HEK293 (cell line): ENCODE results near the gene TCF15.

Source experiments
- CTCF ChIA-PET: fragments of 350-600 bp; formaldehyde crosslinking; extraction: SDS; loops from one replicate; lab custom pipeline; 2021; ENCODE audit warnings: antibody characterized with exemption; lab: Yijun Ruan, JAX
- POLR2A ChIA-PET: fragments of 300-600 bp; formaldehyde crosslinking; extraction: SDS; loops from one replicate; lab custom pipeline; 2020; ENCODE audit warnings: antibody characterized with exemption, inconsistent platforms; lab: Yijun Ruan, JAX
- H3K27ac ChIP-seq: fragments of 200-500 bp; sonication (Bioruptor generic); 2 replicates; pipeline ENCODE4 v1.5.1; 2014; ENCODE audit warnings: low read depth, low read length, control low read depth, inconsistent platforms; ENCODE audit errors: extremely low read depth
- H3K36me3 ChIP-seq, 2 experiments: fragments of 200-500 bp in 1 of 2; sonication (Bioruptor generic) in 1 of 2; 1 replicate in 1 of 2; 2 replicates in 1 of 2; pipeline ENCODE4 v1.5.1; 2014 to 2017; ENCODE audit warnings: inconsistent platforms in 2 of 2, low read length in 2 of 2; ENCODE audit not compliant: control insufficient read depth in 2 of 2, insufficient read depth in 1 of 2
- H3K4me1 ChIP-seq: fragments of 200-500 bp; sonication (Bioruptor generic); 2 replicates; pipeline ENCODE4 v1.5.1; 2014; ENCODE audit warnings: mild to moderate bottlenecking, low read length, inconsistent platforms; ENCODE audit not compliant: control insufficient read depth, insufficient read depth
- H3K4me3 ChIP-seq: 2 replicates; pipeline ENCODE4 v1.5.1; 2011; ENCODE audit warnings: low read depth, mild to moderate bottlenecking, control low read depth, low read length, moderate library complexity
- H3K9me3 ChIP-seq: fragments of 200-500 bp; sonication (Bioruptor generic); 2 replicates; pipeline ENCODE4 v1.5.1; 2014; ENCODE audit warnings: low read depth, low read length, inconsistent platforms; ENCODE audit not compliant: control insufficient read depth, insufficient read depth
- GLI4 ChIP-seq: fragments of 450-650 bp; formaldehyde crosslinking; IDR thresholded peaks from 2 replicates; pipeline ENCODE4 v1.5.1; 2016; ENCODE audit warnings: missing biosample characterization, missing genetic modification characterization
- KLF1 ChIP-seq: fragments of 450-650 bp; formaldehyde crosslinking; IDR thresholded peaks from 2 replicates; pipeline ENCODE4 v1.5.1; 2016; ENCODE audit warnings: missing biosample characterization, missing genetic modification characterization
- KLF16 ChIP-seq: fragments of 450-650 bp; formaldehyde crosslinking; IDR thresholded peaks from 2 replicates; pipeline ENCODE4 v1.5.1; 2017; ENCODE audit warnings: missing biosample characterization, missing genetic modification characterization
- SCRT2 ChIP-seq: fragments of 450-650 bp; formaldehyde crosslinking; IDR thresholded peaks from 2 replicates; pipeline ENCODE4 v1.5.1; 2016; ENCODE audit warnings: missing biosample characterization, missing genetic modification characterization
- YY1 ChIP-seq: fragments of 450-650 bp; formaldehyde crosslinking; IDR thresholded peaks from 2 replicates; pipeline ENCODE4 v1.5.1; 2018; ENCODE audit warnings: missing biosample characterization, missing genetic modification characterization
- ZBTB17 ChIP-seq: fragments of 450-650 bp; formaldehyde crosslinking; IDR thresholded peaks from 2 replicates; pipeline ENCODE4 v1.5.1; 2016; ENCODE audit warnings: missing biosample characterization, missing genetic modification characterization
- ZBTB21 ChIP-seq: fragments of 450-650 bp; formaldehyde crosslinking; IDR thresholded peaks from 2 replicates; pipeline ENCODE4 v1.5.1; 2017; ENCODE audit warnings: missing biosample characterization, missing genetic modification characterization
- ZBTB48 ChIP-seq: fragments of 450-650 bp; formaldehyde crosslinking; IDR thresholded peaks from 2 replicates; pipeline ENCODE4 v1.5.1; 2016; ENCODE audit warnings: missing biosample characterization, missing genetic modification characterization
- ZFP69B ChIP-seq: fragments of 450-650 bp; formaldehyde crosslinking; IDR thresholded peaks from 2 replicates; pipeline ENCODE4 v1.5.1; 2016; ENCODE audit warnings: missing biosample characterization, missing genetic modification characterization
- ZNF133 ChIP-seq: fragments of 450-650 bp; formaldehyde crosslinking; IDR thresholded peaks from 2 replicates; pipeline ENCODE4 v1.5.1; 2016; ENCODE audit warnings: missing biosample characterization, missing genetic modification characterization
- ZNF175 ChIP-seq: fragments of 450-650 bp; formaldehyde crosslinking; IDR thresholded peaks from 2 replicates; pipeline ENCODE4 v1.5.1; 2016; ENCODE audit warnings: missing biosample characterization, missing genetic modification characterization
- ZNF202 ChIP-seq: fragments of 450-650 bp; formaldehyde crosslinking; IDR thresholded peaks from 2 replicates; pipeline ENCODE4 v1.5.1; 2016; ENCODE audit warnings: missing biosample characterization, missing genetic modification characterization, borderline replicate concordance
- ZNF223 ChIP-seq: fragments of 450-650 bp; formaldehyde crosslinking; IDR thresholded peaks from 2 replicates; pipeline ENCODE4 v1.5.1; 2016; ENCODE audit warnings: missing biosample characterization, missing genetic modification characterization
- ZNF274 ChIP-seq, 2 experiments: fragments of 200-500 bp in 1 of 2; fragments of 450-650 bp in 1 of 2; sonication (Bioruptor generic) in 1 of 2; formaldehyde crosslinking in 1 of 2; IDR thresholded peaks; 2 replicates each; pipeline versions ENCODE4 v1.5.1 to v1.6.1; 2014 to 2016; ENCODE audit warnings: borderline replicate concordance in 1 of 2, inconsistent platforms in 1 of 2, low read length in 1 of 2, missing biosample characterization in 1 of 2, missing genetic modification characterization in 1 of 2
- ZNF514 ChIP-seq: fragments of 450-650 bp; formaldehyde crosslinking; IDR thresholded peaks from 2 replicates; pipeline ENCODE4 v1.5.1; 2016; ENCODE audit warnings: missing biosample characterization, missing genetic modification characterization
- ZNF529 ChIP-seq: fragments of 450-650 bp; formaldehyde crosslinking; IDR thresholded peaks from 2 replicates; pipeline ENCODE4 v1.5.1; 2017; ENCODE audit warnings: missing genetic modification characterization, missing biosample characterization; ENCODE audit not compliant: insufficient replicate concordance
- ZNF600 ChIP-seq: fragments of 450-650 bp; formaldehyde crosslinking; IDR thresholded peaks from 2 replicates; pipeline ENCODE4 v1.5.1; 2016; ENCODE audit warnings: missing biosample characterization, missing genetic modification characterization
- ZNF626 ChIP-seq: fragments of 450-650 bp; sonication (Bioruptor Pico); formaldehyde crosslinking; IDR thresholded peaks from 2 replicates; pipeline ENCODE4 v1.5.1; 2018; ENCODE audit warnings: missing biosample characterization, missing genetic modification characterization, inconsistent platforms
- ZNF658 ChIP-seq: fragments of 450-650 bp; formaldehyde crosslinking; IDR thresholded peaks from 2 replicates; pipeline ENCODE4; 2016; ENCODE audit warnings: missing biosample characterization, missing genetic modification characterization
- ZNF747 ChIP-seq: fragments of 450-650 bp; formaldehyde crosslinking; IDR thresholded peaks from 2 replicates; pipeline ENCODE4 v1.5.1; 2016; ENCODE audit warnings: missing biosample characterization, missing genetic modification characterization
- TF ChIP-seq, protein P1 (sequence below): fragments of 450-650 bp; formaldehyde crosslinking; IDR thresholded peaks from 2 replicates; pipeline ENCODE4 v1.5.1; 2016; ENCODE audit warnings: missing biosample characterization, missing genetic modification characterization
- TF ChIP-seq, protein P2 (sequence below): fragments of 450-650 bp; formaldehyde crosslinking; IDR thresholded peaks from 2 replicates; pipeline ENCODE4 v1.5.1; 2016; ENCODE audit warnings: missing biosample characterization, missing genetic modification characterization

Gene TCF15

DNA sequence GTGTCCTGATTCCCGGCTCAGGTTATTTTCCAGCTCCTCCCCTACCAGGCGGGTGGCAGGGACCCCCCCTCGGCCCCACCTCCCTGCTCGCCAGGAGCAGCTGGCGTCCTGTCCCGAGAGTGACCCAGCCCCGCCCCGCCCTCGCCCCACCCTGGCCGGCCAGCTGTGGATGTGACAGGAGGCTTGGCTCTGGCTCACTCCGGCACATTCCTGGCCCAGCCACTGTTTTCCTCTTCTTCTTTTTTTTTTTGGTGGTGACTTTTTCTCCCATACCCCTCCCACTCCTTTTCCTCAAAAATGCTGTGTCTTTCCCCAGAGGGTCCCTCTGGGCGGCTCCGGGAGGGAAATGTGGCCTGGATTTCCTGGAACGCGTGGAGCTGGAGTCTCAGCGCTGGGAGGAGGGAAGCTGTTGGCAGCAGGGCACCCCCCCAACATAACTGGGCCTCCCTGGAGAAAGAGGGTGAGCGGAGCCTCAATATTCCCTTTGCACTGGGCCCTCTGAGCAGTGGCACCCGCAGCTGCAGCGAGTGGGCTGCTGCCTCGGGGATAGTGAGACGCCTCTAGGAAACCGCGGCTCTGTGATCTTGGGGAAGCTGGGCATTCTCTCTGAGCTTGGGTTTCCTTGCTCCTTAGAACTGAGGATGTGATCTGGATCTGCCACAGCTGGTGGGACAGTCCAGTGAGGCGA is 38.2 kb downstream of the TCF15 start:
- H3K27ac ChIP-seq: no peak overlapping the region
- no peak overlapping the region for H3K4me3 ChIP-seq
- TF ChIP-seq KLF1 (tag by site-specific recombination): peak; percentile 92
- 0 out of 2 replicates have a peak, but pooled peaks have one; percentile 25 for TF ChIP-seq ZBTB17 (tag by site-specific recombination)
- TF ChIP-seq ZNF274 (IDR thresholded peaks at IDR 0.05; ENCODE audit: low read length): no peak
- TF ChIP-seq ZNF274 (tag by site-specific recombination; IDR thresholded peaks at IDR 0.05; ENCODE audit: borderline replicate concordance): no peak
- H3K4me1 ChIP-seq: no peaks in the 10 kb centered on the region
- no peaks in the 10 kb centered on the region for H3K36me3 ChIP-seq
- H3K9me3 ChIP-seq: no peaks in the 10 kb centered on the region
- ChIA-PET POLR2A (no interaction called here), CTCF (interaction anchor here (0.5 to 4.4 kb wide), 6 partner anchors 10 to 96 kb away, joined by 3 to 20 read pairs (median 6); no protein-coding TSS in a partner anchor)

DNA sequence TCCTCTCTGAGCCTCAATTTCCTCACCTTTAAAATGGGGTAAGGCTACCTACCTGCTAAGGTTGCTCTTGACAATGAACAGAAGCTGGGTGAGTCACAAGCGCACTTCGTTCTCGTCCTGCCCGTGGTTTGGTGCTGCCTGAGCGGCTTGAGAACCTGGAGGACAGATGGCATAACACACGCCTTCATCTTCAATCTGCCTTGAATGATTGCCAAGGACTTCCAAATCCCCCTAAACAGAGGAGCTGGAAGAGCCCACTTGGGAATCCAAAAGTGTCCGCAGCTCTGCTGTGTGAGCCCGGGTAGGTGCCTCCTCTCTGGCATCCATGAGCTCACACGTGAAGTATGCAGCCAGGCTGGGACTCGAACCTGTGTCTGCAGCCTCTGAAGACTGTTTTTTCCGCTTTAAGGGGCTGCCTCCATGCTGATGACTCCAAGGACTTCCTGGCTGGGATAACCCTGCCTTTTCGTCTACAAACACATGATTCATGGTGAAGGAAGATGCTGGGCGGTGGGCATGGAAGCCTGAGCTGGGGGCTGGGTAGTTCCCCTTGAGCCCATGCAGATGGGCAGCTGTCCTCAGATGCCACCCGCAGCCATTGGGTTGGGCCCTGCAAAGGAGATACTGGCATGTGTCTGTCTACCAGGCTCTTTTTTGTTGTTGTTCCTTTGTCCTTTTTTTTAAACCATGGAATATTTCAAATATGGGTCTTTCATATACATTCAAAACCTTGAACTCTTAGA is 41.3 kb downstream of the TCF15 start:
- no peaks in the 10 kb centered on the region for H3K9me3 ChIP-seq
- TF ChIP-seq GLI4 (tag by site-specific recombination): no peak
- TF ChIP-seq ZBTB21 (tag by site-specific recombination): no peak
- TF ChIP-seq ZNF514 (tag by site-specific recombination): no peak
- no peak for TF ChIP-seq ZNF175 (tag by site-specific recombination)
- TF ChIP-seq, protein P1, sequence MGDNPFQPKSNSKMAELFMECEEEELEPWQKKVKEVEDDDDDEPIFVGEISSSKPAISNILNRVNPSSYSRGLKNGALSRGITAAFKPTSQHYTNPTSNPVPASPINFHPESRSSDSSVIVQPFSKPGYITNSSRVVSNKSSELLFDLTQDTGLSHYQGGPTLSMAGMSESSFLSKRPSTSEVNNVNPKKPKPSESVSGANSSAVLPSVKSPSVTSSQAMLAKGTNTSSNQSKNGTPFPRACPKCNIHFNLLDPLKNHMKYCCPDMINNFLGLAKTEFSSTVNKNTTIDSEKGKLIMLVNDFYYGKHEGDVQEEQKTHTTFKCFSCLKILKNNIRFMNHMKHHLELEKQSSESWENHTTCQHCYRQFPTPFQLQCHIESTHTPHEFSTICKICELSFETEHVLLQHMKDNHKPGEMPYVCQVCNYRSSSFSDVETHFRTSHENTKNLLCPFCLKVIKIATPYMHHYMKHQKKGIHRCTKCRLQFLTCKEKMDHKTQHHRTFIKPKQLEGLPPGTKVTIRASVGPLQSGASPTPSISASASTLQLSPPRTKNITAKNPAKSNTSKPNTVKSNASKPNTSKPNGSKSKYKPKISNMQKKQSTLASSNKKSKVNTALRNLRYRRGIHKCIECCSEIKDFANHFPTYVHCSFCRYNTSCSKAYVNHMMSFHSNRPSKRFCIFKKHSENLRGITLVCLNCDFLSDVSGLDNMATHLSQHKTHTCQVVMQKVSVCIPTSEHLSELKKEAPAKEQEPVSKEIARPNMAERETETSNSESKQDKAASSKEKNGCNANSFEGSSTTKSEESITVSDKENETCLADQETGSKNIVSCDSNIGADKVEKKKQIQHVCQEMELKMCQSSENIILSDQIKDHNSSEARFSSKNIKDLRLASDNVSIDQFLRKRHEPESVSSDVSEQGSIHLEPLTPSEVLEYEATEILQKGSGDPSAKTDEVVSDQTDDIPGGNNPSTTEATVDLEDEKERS (tag by site-specific recombination): no peak
- TF ChIP-seq, all 188 proteins: peak for 0
- Histone ChIP-seq H3K4me1 (no peaks in the 10 kb centered on the region), H3K36me3 (no peaks in the 10 kb centered on the region), H3K27ac (no peak overlapping the region), H3K4me3 (no peak overlapping the region)
- ChIA-PET POLR2A (interaction anchor here (0.5 kb wide), 1 partner anchor 21 kb away, joined by 5 read pairs; no protein-coding TSS in a partner anchor), CTCF (interaction anchor here (0.7 to 1.0 kb wide), 5 partner anchors 8 to 386 kb away, joined by 3 to 8 read pairs (median 4); no protein-coding TSS in a partner anchor)

DNA sequence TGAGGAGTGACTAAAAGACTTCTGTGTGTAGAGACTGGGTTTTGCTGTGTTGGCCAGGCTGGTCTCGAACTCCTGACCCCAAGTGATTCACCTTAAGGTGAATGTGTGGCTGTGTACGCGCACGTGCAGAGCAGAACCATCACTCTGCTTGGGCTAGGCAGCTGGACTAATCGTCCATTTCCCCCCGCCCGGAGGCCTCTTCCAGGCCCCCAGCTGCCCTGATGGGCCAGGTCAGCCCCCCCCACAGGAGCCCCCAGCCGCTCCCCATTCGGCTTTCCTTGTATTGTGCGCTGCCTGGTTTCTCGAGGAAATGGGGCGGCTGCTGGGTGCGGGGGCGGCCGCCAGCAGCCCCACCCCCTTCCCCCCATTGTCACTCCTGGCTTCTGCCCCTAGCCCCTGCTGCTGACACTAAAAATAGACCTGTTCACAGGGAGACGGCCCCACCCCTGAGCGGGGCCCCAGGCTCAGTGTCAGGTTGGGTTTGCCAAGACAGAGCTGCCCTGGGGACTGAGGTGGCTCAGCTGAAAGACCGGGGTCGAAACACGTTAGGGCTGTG is 41.9 kb downstream of the TCF15 start:
- no peak for TF ChIP-seq ZNF202 (tag by site-specific recombination)
- TF ChIP-seq ZNF747 (tag by site-specific recombination): no peak
- no peak for TF ChIP-seq ZNF133
- TF ChIP-seq, protein P2, sequence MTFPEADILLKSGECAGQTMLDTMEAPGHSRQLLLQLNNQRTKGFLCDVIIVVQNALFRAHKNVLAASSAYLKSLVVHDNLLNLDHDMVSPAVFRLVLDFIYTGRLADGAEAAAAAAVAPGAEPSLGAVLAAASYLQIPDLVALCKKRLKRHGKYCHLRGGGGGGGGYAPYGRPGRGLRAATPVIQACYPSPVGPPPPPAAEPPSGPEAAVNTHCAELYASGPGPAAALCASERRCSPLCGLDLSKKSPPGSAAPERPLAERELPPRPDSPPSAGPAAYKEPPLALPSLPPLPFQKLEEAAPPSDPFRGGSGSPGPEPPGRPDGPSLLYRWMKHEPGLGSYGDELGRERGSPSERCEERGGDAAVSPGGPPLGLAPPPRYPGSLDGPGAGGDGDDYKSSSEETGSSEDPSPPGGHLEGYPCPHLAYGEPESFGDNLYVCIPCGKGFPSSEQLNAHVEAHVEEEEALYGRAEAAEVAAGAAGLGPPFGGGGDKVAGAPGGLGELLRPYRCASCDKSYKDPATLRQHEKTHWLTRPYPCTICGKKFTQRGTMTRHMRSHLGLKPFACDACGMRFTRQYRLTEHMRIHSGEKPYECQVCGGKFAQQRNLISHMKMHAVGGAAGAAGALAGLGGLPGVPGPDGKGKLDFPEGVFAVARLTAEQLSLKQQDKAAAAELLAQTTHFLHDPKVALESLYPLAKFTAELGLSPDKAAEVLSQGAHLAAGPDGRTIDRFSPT: no peak
- no peak for TF ChIP-seq SCRT2 (tag by site-specific recombination)
- no peak for TF ChIP-seq YY1 (tag by site-specific recombination)
- TF ChIP-seq ZNF626 (tag by site-specific recombination): no peak
- no peak for TF ChIP-seq KLF16
- TF ChIP-seq ZNF529: no peak
- TF ChIP-seq ZNF223 (tag by site-specific recombination): no peak
- TF ChIP-seq ZNF274 (IDR thresholded peaks at IDR 0.05; ENCODE audit: low read length): no peak
- TF ChIP-seq ZNF274 (tag by site-specific recombination; IDR thresholded peaks at IDR 0.05; ENCODE audit: borderline replicate concordance): no peak
- TF ChIP-seq ZNF658 (tag by site-specific recombination): no peak
- no peak for TF ChIP-seq ZBTB48 (tag by site-specific recombination)
- no peak for TF ChIP-seq ZFP69B (tag by site-specific recombination)
- TF ChIP-seq ZNF600 (tag by site-specific recombination): no peak
- no peak overlapping the region for H3K4me3 ChIP-seq
- no peaks in the 10 kb centered on the region for H3K36me3 ChIP-seq
- no peaks in the 10 kb centered on the region for H3K4me1 ChIP-seq
- no peaks in the 10 kb centered on the region for H3K9me3 ChIP-seq
- ChIA-PET POLR2A (interaction anchor here (0.5 kb wide), 1 partner anchor 20 kb away, joined by 5 read pairs; no protein-coding TSS in a partner anchor), CTCF (interaction anchor here (0.7 to 1.0 kb wide), 5 partner anchors 9 to 386 kb away, joined by 3 to 8 read pairs (median 4); no protein-coding TSS in a partner anchor)
- H3K27ac ChIP-seq: no peak overlapping the region
